Spinal cord (tissue), 10 donors: Measurements from ENCODE around the gene KRT36. TPM values are rescaled to one million over a fixed set of nuclear protein-coding genes. Genes with fewer than 3 reads are reported as not detected.

Experiments
- DNase-seq, 6 donors: peaks; one replicate each; pipeline versions ENCODE4 v3.0.0 to v3.0.0-alpha.2; 2013 to 2015; ENCODE audit warnings: low spot score in 6 of 6, low read depth in 4 of 6
- H3K27ac ChIP-seq: one replicate; pipeline ENCODE4 v1.5.1; 2013; ENCODE audit warnings: low read depth, low read length, control low read depth
- H3K27me3 ChIP-seq: one replicate; pipeline ENCODE4 v1.6.1; 2013; ENCODE audit warnings: low read length; ENCODE audit not compliant: control insufficient read depth, insufficient read depth
- H3K36me3 ChIP-seq: one replicate; pipeline ENCODE4 v1.6.1; 2013; ENCODE audit warnings: low read length; ENCODE audit not compliant: control insufficient read depth, insufficient read depth
- H3K4me1 ChIP-seq: one replicate; pipeline ENCODE4 v1.6.1; 2013; ENCODE audit warnings: low read length; ENCODE audit not compliant: control insufficient read depth, insufficient read depth
- H3K4me3 ChIP-seq: one replicate; pipeline ENCODE4 v1.5.1; 2013; ENCODE audit warnings: low read depth, low read length, control low read depth
- H3K9me3 ChIP-seq: one replicate; pipeline ENCODE4 v1.6.1; 2013; ENCODE audit warnings: low read length; ENCODE audit not compliant: control insufficient read depth, insufficient read depth
- WGBS: methylation state at CpG from one replicate; pipeline ENCODE4 v1.1.5; 2013; ENCODE audit warnings: missing lambda C conversion rate; ENCODE audit not compliant: insufficient coverage; 5-methylcytosine and 5-hydroxymethylcytosine counted together
- long read RNA-seq, 4 donors: transcript quantifications; one replicate each; lab custom pipeline, GENCODE V29; 2026
- polyA plus RNA-seq, 2 donors: library from polyadenylated mRNA; unstranded; fragments of 120-200 nt; gene quantifications; one replicate each; pipeline ENCODE4 v1.2.1, GENCODE V29; 2013; ENCODE audit not compliant: insufficient read length in 2 of 2
- total RNA-seq, 2 donors: library from RNA; depleted of rRNA in 1 of 2; stranded (reverse); fragments of 120-200 nt in 1 of 2; fragments of >200 nt in 1 of 2; gene quantifications; one replicate each; pipeline versions ENCODE4 v1.2.3 to v1.2.4, GENCODE V29; 2013 to 2014
- donor health status: healthy.

KRT36 gene
- not detected for total RNA-seq
- not detected for polyA plus RNA-seq
- long read RNA-seq, donor 1 = 0 reads
- long read RNA-seq, donor 2 = 0 reads
- long read RNA-seq, donor 3 = 0 reads
- long read RNA-seq, donor 4 = 0 reads

DNA sequence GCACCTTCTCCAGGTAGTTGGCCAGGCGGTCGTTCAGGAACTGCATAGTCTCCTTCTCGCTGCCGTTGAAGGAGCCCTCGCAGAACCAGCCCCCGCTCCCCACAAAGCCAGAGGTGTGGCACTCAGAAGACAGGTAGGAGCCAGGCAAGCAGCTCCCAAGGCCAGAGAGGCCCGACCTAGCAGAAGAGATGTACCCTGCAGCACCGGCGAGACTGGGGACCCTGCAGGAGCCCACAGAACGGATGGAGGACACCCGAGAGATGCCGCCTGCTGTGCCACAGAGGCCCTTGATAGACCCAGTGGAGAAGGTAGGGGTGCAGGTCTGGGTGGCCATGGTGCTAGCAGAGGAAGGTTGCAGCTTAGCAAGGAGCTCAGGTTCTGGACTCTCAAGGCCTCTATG lies at the start of gene KRT36:
Gene KRT36, minus strand, starts transcription at position 380 of the 400 bp plus-strand sequence. Its CDS starts 46 bp downstream, at position 334.
- no peak for DNase-seq
- Histone ChIP-seq H3K27me3 (no peaks in the 10 kb centered on the region), H3K36me3 (no peaks in the 10 kb centered on the region), H3K4me3 (no peak within 1 kb of the TSS), H3K4me1 (peaks cover 8% of the 10 kb centered on the region), H3K27ac (no peak within 1 kb of the TSS), H3K9me3 (no peaks in the 10 kb centered on the region)
- WGBS = 93% methylated on average over 12 of the region's 12 CpGs

DNA sequence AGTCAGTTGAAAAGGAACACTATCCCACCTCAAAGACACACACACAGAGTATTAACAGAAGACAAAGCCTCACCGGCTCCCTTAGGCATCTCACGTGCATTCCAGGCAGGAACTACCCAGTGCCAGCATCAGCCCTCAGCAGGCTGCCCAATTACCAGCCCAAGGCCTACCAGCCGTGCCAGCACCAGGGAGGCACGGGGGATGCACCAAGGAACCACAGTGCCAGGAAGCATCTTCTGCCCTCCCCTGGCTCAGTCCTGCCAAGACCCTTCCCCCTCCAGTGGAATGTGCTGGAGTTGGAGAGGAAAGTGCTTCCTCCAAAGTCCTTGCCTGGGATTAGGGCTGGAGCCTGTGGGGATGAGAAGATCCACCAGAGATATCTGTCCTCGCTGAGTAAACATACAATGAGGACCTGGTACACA lies 49.4 kb upstream of the KRT36 start:
- Histone ChIP-seq H3K27ac (no peak overlapping the region), H3K4me3 (no peak overlapping the region)
- 50% methylated on average over 2 of the region's 5 CpGs for WGBS

DNA sequence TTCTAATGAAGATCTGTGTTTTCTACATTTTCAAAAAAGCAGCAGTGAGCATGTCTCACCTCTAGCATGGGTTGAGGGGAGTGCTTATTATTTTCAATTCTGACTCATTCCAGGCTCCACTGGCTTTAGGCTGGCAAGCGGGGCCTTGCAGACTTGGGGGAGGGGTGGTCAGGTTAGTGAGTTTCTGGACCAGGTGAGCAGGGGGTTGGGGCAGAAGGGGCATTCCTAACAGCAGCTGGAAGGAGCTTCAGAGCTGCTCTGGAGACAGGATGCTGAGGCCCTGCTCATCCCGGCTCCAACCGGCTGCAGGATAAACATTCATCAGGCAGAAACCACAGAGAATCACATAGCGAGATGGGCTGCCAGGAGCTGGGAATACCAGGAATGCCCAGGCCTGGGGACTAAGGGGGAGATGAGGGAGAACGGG lies 48.9 kb upstream of the KRT36 start:
- Histone ChIP-seq H3K4me1 (peaks cover 4% of the 10 kb centered on the region), H3K27me3 (no peaks in the 10 kb centered on the region), H3K9me3 (no peaks in the 10 kb centered on the region), H3K27ac (no peak overlapping the region), H3K36me3 (no peaks in the 10 kb centered on the region), H3K4me3 (no peak overlapping the region)
- no peak for DNase-seq
- WGBS = 50% methylated on average over 4 of the region's 5 CpGs

More for the DNA sequence above, 49.4 kb upstream of the KRT36 start:
- no peaks in the 10 kb centered on the region for H3K27me3 ChIP-seq
- no peak for DNase-seq
- H3K4me1 ChIP-seq = peaks cover 4% of the 10 kb centered on the region
- no peaks in the 10 kb centered on the region for H3K36me3 ChIP-seq
- no peaks in the 10 kb centered on the region for H3K9me3 ChIP-seq

DNA sequence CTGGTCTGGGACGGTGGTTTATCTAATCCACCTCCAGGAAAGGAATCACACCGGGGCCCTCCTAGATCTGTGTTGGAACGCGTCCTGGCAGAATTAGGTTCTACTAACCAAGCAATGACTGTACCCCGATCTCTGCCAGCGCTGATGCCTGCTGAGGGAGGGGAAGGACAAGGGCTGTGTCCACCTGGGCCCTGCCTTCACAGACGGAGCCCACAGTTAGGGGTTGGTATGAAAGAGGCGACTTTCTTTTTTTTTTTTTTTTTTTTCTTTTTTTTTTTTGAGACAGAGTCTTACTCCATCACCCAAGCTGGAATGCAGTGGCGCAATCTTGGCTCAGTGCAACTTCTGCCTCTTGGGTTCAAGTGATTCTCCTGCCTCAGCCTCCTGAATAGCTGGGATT lies 48.3 kb upstream of the KRT36 start:
- Histone ChIP-seq H3K9me3 (no peaks in the 10 kb centered on the region), H3K36me3 (no peaks in the 10 kb centered on the region), H3K27ac (no peak overlapping the region), H3K4me1 (peaks cover 4% of the 10 kb centered on the region), H3K4me3 (no peak overlapping the region), H3K27me3 (no peaks in the 10 kb centered on the region)
- 93% methylated on average over 3 of the region's 9 CpGs for WGBS
- no peak for DNase-seq

DNA sequence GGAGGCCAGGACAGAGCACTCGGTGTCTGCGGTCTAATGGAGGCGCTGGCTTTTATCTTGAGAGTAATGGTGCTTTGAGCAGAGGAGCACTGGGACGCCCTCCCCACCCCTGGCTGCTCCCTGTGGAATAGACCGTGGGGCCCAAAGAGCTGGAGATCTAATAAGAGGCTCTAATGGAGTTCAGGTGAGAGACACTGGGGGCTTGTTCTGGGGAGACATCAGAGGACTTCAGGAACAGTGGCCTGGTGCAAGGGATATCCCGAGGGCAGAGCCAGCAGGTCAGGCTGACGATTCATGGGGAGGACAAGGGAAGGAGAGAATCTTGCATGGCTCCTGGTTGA lies 47.9 kb upstream of the KRT36 start:
- WGBS = 80% methylated on average over 6 of the region's 7 CpGs
- H3K27me3 ChIP-seq = no peaks in the 10 kb centered on the region

DNA sequence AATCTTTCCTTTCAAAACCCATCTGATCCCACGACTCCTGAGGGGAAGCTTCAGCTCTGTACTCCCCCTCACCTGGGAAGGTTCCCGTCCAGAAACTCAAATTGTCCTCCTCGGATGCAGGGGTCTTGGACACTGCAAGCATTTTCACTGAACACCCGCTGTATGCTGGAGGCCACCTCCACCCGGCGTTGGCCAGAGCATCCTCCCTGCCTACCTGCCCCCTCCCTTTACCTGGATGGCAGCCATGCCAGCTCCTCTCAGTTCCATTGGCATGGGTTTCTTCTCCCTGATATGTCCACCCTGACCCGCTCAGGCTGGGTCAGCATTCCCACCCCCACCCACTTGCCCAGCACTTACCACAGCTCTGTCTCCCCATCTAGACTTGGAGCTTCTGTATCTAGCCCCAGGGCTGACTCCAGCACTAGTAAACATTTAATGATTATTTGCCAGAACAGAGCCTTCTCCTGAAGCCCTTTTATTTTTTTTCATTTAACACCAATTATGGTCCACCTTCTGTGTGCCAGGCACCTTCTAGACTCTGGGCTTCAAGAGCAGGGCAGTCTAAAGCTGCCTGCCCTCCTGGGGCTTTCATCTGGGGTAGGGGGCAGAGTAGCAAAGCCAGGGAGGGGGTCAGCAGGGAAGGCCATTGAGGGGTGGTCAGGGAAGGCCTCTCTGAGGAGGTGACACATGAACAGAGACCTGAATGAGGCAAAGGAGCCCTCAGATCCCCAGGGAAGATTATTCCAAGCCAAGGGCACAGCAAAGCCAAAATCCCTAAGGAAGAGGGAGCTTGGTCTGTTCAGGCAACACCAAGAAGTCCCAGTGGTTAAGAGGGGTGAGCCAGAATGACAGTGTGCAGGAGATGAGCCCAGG lies 47.3 kb upstream of the KRT36 start:
- Histone ChIP-seq H3K27ac (no peak overlapping the region), H3K36me3 (no peaks in the 10 kb centered on the region), H3K4me3 (no peak overlapping the region), H3K27me3 (no peaks in the 10 kb centered on the region), H3K4me1 (peaks cover 4% of the 10 kb centered on the region), H3K9me3 (no peaks in the 10 kb centered on the region)
- DNase-seq = no peak
- 89% methylated on average over 7 of the region's 7 CpGs for WGBS

More for the DNA sequence above, 47.9 kb upstream of the KRT36 start:
- Histone ChIP-seq H3K27ac (no peak overlapping the region), H3K9me3 (no peaks in the 10 kb centered on the region), H3K4me1 (peaks cover 4% of the 10 kb centered on the region), H3K36me3 (no peaks in the 10 kb centered on the region), H3K4me3 (no peak overlapping the region)
- no peak for DNase-seq

DNA sequence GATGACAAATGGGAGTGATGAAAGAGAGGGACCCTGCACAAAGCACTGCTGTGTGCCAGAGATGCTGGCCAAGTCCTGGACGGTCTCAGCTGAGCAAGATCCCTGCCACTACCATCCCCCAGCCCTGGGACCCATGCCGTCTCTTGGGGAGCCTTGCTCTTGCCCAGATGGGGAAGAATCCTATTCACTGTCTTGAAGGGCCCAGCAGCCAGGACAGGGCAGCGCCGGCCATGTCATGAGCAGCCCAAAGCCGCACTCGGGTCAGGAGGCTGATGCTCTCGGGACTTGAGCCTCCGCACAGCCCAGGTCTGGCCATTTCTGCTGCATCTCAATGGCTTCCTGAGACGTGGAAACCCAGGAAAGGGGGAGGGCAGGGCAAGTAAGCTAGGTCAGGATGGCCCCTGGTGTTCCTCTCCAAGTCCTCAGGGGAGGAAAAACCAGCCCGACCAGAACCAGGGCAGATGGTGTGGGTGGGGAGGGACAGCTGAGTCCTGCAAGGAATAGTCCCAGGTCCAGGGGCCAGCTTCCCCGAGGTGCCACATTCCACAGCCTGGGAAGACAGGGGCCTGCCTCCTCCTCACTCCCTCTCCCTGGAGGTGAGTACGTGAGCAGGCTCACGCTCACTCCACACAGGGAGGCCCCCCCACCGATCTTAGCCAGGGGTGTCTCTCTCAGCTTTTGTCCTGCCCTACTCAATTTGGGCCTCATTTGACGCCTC lies 46.2 kb upstream of the KRT36 start:
- Histone ChIP-seq H3K4me3 (no peak overlapping the region), H3K27ac (no peak overlapping the region), H3K27me3 (peaks cover under 1% of the 10 kb centered on the region), H3K9me3 (no peaks in the 10 kb centered on the region), H3K36me3 (no peaks in the 10 kb centered on the region), H3K4me1 (peaks cover 4% of the 10 kb centered on the region)
- WGBS = 63% methylated on average over 15 of the region's 15 CpGs
- DNase-seq = no peak

DNA sequence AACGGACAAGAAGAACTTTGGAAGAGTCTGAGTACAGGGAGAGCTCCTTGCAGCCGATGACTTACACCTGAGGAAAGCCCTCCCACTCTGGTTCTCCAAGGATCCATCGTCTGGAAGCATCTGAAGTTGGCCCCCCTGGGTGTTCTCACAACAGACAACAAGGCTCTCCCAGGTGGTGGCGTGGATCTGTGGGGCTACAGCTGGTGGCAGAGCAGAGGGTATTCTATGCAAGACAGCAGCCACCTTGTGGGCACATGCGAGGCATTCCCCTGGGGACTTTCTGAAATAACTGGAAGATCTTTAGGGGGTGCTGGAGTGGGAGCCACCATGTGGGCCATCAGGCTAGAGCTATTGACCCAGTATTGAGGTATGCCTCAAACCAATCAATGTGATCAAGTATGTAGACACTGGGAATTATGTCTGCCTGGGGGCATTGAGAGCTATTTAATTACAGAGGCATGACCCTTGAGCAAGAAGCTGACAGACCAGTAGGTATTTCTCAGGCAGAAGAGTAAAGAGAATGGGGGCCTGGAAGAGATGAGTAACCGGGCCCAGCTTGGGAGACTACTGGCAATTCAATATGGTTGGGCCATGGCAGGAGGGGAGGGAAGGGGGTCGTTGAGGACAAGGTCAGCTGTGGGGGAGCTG lies 45.3 kb upstream of the KRT36 start:
- Histone ChIP-seq H3K27ac (no peak overlapping the region), H3K4me1 (no peaks in the 10 kb centered on the region), H3K4me3 (no peak overlapping the region), H3K36me3 (no peaks in the 10 kb centered on the region), H3K9me3 (no peaks in the 10 kb centered on the region), H3K27me3 (peaks cover 5% of the 10 kb centered on the region)
- 73% methylated on average over 6 of the region's 7 CpGs for WGBS
- DNase-seq = no peak

DNA sequence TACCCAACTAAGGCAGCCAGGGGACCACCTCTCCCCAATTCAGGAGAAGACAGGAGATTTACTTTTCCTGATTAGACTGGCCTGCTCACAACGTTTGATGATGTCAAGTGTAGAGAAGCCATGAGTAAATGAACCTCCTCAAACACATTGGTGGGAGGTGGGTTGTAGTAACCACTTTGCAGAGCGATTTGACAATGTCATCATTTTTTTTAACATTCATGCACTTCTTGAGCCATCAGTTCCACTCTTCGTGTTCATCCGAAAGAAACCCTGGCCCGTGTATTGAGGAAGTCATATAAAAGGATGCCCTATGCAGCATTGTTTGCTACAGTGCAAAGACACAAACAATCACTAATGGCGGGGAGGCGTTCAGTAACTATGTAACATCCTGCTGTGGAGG lies 43.9 kb upstream of the KRT36 start:
- H3K27ac ChIP-seq = no peak overlapping the region
- WGBS = no CpG with 5 or more reads among the region's 7 CpGs
- H3K27me3 ChIP-seq = peaks cover 16% of the 10 kb centered on the region
- H3K36me3 ChIP-seq = no peaks in the 10 kb centered on the region
- no peak overlapping the region for H3K4me3 ChIP-seq
- H3K9me3 ChIP-seq = no peaks in the 10 kb centered on the region
- DNase-seq = no peak
- H3K4me1 ChIP-seq = no peaks in the 10 kb centered on the region
